ENCODE results near the gene PBX1. TPM values are rescaled to one million over a fixed set of nuclear protein-coding genes. Genes with fewer than 3 reads are reported as not detected.

PBX1 gene
- polyA plus RNA-seq, 3 donors = 0.07 TPM; not detected in 2

DNA sequence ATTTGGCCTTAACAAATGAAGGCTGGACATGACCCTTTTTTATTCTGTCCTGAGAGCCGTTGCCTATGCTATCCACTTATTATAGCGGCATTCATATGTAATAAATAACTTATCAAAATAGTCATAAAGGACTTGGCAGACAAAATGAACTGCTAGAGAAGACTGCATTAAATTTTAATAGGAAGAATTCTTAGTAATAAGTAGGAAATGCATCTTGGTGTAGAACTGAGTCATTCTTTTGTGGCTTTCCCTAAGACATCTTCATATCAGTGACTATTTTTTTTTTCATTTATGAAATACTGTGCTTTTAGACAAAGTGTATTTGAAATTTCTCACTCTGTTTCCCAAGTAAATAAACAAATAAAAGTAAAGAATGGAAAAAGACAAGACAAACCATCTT lies 45.6 kb downstream of the PBX1 start:
- Histone ChIP-seq H4K20me1 (ENCODE audit: insufficient read depth, low read length) (no peaks in the 10 kb centered on the region), H3K4me3 (replicated peaks in 1 of 3; ENCODE audit: low read depth in 2 of 3, low read length in 3 of 3) (no peak overlapping the region), H3K4me1 (ENCODE audit: control insufficient read depth in 1 of 2, insufficient read depth in 2 of 2, low read length in 2 of 2) (no peaks in the 10 kb centered on the region), H2AFZ (ENCODE audit: insufficient read depth, low read depth, low read length, poor library complexity, severe bottlenecking) (no peak overlapping the region), H3K9ac (ENCODE audit: insufficient read depth, low read length, poor library complexity, severe bottlenecking) (no peak overlapping the region), H3K4me2 (replicated peaks; ENCODE audit: extremely low read depth, low read length, poor library complexity, severe bottlenecking) (no peak overlapping the region), H3K9me3 (replicated peaks in 1 of 2; ENCODE audit: control insufficient read depth in 1 of 2, insufficient read depth in 1 of 2, low read length in 2 of 2) (no peaks in the 10 kb centered on the region), H3K27me3 (ENCODE audit: control insufficient read depth in 2 of 2, insufficient read depth in 2 of 2, low read length in 2 of 2) (peaks cover 2 to 3% of the 10 kb centered on the region in 2 donors), H3K36me3 (replicated peaks in 1 of 2; ENCODE audit: control insufficient read depth in 1 of 2, insufficient read depth in 2 of 2, low read length in 2 of 2) (no peaks in the 10 kb centered on the region), H3K79me2 (ENCODE audit: insufficient read depth, low read length) (no peaks in the 10 kb centered on the region), H3K27ac (ENCODE audit: low read depth in 1 of 2, low read length in 2 of 2) (no peak overlapping the region)
- H3K4me1 Mint-ChIP-seq = peaks cover 4% of the 10 kb centered on the region
- WGBS (ENCODE audit: insufficient coverage) = no CpG with 5 or more reads among the region's 2 CpGs
- no peak for DNase-seq
- H3K27ac Mint-ChIP-seq = no peak overlapping the region
- no peaks in the 10 kb centered on the region for H3K36me3 Mint-ChIP-seq
- H3K4me3 Mint-ChIP-seq = no peak overlapping the region
- intact Hi-C loops (cut with micrococcal nuclease) = no loop called here
- H3K9me3 Mint-ChIP-seq = no peaks in the 10 kb centered on the region
- peaks cover 8 to 13% (median 11%) of the 10 kb centered on the region in 3 donors for H3K27me3 Mint-ChIP-seq (ENCODE audit: low read depth in 3 of 3)
- TF ChIP-seq CTCF (IDR thresholded peaks at IDR 0.05) = no peak

GRCh38 chr1:164605254-164606091 lies 46.5 kb downstream of the PBX1 start:
- H4K20me1 ChIP-seq (ENCODE audit: insufficient read depth, low read length) = no peaks in the 10 kb centered on the region
- H3K4me3 ChIP-seq (replicated peaks in 1 of 3; ENCODE audit: low read depth in 2 of 3, low read length in 3 of 3) = no peak overlapping the region
- peaks cover 8 to 13% (median 11%) of the 10 kb centered on the region in 3 donors for H3K27me3 Mint-ChIP-seq (ENCODE audit: low read depth in 3 of 3)
- H3K9ac ChIP-seq (ENCODE audit: insufficient read depth, low read length, poor library complexity, severe bottlenecking) = no peak overlapping the region
- H3K79me2 ChIP-seq (ENCODE audit: insufficient read depth, low read length) = no peaks in the 10 kb centered on the region
- H3K9me3 ChIP-seq (replicated peaks in 1 of 2; ENCODE audit: control insufficient read depth in 1 of 2, insufficient read depth in 1 of 2, low read length in 2 of 2) = no peaks in the 10 kb centered on the region
- H3K27ac ChIP-seq (ENCODE audit: low read depth in 1 of 2, low read length in 2 of 2) = no peak overlapping the region
- H3K4me1 Mint-ChIP-seq = peaks cover 4% of the 10 kb centered on the region
- H3K9me3 Mint-ChIP-seq = no peaks in the 10 kb centered on the region
- WGBS (ENCODE audit: insufficient coverage) = no CpG with 5 or more reads among the region's 3 CpGs
- no peak for DNase-seq
- no peak overlapping the region for H3K4me2 ChIP-seq (replicated peaks; ENCODE audit: extremely low read depth, low read length, poor library complexity, severe bottlenecking)
- no peaks in the 10 kb centered on the region for H3K36me3 Mint-ChIP-seq
- no peak overlapping the region for H3K27ac Mint-ChIP-seq
- no peak for TF ChIP-seq CTCF (IDR thresholded peaks at IDR 0.05)
- intact Hi-C loops (cut with micrococcal nuclease) = no loop called here
- H3K27me3 ChIP-seq (ENCODE audit: control insufficient read depth in 2 of 2, insufficient read depth in 2 of 2, low read length in 2 of 2) = peaks cover 2 to 3% of the 10 kb centered on the region in 2 donors
- no peaks in the 10 kb centered on the region for H3K4me1 ChIP-seq (ENCODE audit: control insufficient read depth in 1 of 2, insufficient read depth in 2 of 2, low read length in 2 of 2)
- no peaks in the 10 kb centered on the region for H3K36me3 ChIP-seq (replicated peaks in 1 of 2; ENCODE audit: control insufficient read depth in 1 of 2, insufficient read depth in 2 of 2, low read length in 2 of 2)
- H3K4me3 Mint-ChIP-seq = no peak overlapping the region
- no peak overlapping the region for H2AFZ ChIP-seq (ENCODE audit: insufficient read depth, low read depth, low read length, poor library complexity, severe bottlenecking)

Data from CD14-positive monocyte (primary cell).